HG02610 (cell line): Measurements from ENCODE around the gene SF3B4.
A peak's percentile ranks its signal among the peaks of the same experiment; 100 is the strongest.

ENCODE experiments used
- ATAC-seq: cut with Tn5 transposase; IDR thresholded peaks from one replicate; pipeline ENCODE4 v1.9.1; 2021; ENCODE audit warnings: mild to moderate bottlenecking, moderate library complexity; ENCODE audit not compliant: unreplicated experiment

The SF3B4 gene

DNA sequence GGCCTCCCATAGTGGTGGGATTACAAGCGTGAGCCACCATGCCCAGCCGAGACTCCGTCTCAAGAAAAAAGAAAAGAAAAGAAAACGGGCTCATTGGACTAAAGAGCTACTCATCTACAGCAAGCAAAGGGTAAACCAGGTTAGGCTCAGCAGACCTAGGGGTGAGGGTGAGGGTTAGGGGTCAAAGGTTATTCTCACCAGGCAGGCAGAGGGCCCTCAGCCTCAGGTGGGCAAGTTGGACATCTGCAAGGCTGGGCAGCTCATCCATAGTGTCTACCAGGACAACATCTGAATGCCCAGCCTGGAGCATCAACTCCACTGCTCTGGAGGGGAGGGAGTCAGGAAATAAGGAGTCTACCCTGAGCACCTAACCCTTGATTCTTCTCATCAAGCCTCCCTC lies 5.6 kb upstream of the SF3B4 start:
- ATAC-seq, result no peak

DNA sequence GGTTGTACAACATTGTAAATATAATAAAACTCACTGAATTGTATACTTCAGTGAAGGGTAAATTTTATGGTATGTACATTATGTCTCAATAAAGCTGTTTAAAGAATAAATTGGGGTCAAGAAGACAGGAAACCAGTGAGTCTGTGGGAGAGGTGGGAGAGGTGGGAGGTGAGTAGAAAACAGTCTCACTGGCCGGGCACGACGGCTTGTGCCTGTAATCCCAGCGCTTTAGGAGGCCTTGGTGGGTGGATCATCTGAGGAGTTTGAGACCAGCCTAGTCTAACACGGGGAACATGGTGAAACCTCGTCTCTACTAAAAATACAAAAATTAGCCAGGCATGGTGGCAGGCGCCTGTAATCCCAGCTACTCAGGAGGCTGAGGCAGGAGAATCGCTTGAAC lies 4.9 kb upstream of the SF3B4 start:
- ATAC-seq, result no peak

DNA sequence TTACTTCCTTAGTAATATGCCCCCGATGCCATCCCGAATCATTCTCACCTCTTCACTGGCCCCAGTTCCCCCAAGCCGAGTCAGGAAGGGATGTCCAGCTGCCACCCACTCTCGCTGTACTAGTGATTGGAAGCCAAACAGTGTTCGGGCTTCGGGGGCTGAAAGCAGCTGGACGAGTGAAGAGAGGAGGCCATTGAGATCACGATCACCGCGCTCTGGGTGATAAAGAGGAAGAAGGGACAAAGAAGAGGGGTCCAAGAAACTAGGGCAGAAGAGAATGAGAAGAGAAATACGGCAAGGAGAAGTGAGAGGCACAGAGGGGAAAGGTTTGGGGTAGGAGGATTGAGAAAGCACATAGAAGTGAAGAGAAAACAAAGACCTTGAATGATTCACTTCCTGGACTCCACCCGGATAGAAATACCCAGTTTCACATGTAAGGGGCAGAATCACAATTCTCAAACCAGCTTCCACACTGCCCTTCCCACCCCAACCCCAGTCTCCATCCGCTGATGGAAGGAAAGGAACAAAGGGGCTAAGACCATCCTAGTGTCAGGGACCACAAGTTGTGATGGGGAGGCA lies 3.7 kb upstream of the SF3B4 start:
- no peak for ATAC-seq

DNA sequence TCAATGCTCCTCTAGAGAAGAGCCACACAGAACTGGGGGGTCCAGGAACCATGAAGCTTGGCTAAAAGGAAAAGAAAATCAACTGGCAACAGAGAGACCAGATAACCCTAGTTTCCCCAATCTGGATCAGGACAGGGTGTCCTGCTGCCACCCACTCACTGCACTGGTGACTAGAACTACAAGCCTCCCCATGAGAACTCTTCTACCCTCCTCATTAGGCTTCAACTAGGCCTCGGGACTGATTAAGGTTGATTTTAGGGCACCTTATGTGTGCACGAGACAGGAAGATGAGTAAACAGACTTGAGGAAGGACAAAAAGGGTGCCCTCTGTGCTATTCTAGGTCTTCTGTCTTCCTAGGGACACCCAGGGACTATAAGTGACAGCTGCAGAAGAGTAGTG lies 2.3 kb upstream of the SF3B4 start:
- ATAC-seq, result no peak

DNA sequence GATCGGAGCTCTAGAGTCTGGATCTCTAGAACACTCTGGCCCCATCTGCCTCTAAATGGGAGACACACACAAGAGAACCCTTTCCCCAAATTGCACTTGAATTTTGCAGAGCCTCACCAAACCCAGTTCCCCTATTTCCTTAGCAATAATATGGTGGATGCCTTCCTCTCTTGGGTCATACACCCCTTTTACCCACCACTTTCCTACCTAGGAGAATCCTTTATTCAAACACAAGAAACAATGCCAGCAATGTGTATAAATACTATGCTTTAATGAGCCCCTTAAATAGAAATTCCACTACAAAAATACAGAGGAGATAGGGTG lies 760 bp upstream of the SF3B4 start:
- ATAC-seq, result no peak

DNA sequence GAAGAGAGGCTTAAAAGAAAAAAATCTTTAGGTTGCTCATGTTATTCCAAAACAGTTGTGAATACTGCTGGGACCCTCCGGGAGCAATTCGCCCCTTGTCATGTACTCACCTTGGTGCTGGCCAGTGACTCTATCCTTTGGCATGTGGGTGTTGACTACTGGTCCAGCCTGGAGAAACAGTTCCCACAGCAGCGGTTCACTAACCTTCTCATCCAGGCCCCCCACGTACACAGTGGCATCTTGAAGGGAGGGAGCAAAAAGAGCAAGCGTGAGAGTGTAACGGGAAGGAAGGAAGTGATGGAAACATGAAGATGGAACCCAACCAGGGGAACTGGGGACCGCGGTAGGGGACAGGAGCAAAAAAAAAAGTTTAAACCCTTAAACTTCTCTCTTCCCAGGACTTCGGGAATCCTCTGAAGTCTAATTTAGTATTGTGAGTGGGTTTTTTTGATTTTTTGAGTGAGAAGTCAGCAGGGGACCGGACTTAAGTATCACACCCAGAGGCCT lies 494 bp downstream of the SF3B4 start:
- no peak for ATAC-seq

DNA sequence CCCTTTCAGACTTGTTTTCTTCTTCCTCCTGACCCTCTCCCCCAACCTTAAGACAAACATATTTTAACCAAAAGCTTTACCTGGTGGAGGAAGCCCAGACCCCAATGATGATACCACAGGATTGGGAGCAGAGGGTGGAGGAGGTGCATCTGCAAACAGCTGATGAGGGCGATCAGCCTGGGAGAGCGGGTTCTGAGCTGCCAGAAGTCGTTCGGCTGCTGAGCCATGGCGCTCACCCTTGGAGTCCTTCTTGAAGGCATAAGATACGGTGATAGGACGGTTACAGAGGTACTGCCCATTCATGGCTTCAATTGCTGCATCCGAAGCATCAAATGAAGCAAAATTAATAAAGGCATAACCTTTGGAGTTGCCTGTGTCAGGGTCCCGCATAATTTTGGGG lies 1.3 kb downstream of the SF3B4 start:
- ATAC-seq, result no peak

DNA sequence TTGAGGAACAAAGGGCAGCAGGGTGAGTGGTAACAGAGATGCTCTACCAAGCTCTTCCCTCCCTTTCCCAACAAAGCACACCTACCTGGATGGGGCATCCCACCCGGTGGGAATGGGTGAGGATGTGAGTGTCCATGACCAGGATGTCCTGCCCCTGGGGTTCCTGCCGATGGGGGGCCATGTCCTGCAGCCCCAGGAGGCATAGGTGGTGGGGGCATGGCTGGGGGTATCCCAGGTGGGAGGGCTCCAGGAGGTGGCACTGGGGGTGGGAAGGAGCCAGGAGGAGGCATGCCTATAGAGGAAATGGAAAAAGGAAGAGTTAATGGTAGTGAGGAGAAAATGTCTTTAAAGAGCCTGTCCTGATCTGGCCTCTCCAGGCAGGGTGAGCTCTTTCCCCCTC lies 1.9 kb downstream of the SF3B4 start:
- no peak for ATAC-seq

DNA sequence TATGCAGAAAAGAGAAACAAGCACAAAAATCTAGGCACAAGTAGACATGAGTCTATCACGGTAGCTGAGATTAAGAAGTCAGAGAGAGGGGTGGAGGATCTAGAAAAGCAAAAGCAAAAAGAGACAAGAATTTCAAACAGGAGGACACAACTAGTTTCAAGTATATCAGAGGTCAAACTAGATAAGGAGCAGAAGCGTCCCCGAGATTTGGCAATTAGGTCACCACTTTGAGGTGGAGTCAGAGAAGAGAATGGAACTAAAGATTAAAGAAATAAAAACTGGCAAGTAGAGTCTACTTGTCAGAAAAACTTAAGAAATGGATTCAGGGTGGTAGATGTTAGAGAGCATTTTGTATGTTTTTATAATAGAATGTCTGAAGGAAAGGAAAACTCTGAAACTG lies 2.3 kb downstream of the SF3B4 start:
- no peak for ATAC-seq

DNA sequence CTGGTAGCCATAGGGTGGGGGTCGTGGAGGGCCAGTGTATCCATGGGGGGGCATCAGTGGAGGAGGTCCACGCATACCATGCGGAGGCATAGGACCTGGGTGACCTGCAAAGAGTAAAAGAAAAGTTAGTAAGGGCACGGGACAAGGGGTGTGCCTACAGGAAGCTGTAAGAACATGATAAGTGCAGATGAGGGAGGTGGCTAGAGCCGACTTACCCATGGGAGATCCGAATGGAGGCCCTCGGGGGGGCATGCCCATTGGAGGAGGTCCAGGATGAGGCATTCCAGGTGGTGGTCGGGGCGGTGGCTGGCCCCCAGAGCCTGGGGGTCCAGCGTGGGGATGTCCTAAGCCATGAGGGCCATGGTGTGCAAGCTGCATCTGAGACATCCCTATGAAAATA lies 4.0 kb downstream of the SF3B4 start:
- ATAC-seq, result no peak

DNA sequence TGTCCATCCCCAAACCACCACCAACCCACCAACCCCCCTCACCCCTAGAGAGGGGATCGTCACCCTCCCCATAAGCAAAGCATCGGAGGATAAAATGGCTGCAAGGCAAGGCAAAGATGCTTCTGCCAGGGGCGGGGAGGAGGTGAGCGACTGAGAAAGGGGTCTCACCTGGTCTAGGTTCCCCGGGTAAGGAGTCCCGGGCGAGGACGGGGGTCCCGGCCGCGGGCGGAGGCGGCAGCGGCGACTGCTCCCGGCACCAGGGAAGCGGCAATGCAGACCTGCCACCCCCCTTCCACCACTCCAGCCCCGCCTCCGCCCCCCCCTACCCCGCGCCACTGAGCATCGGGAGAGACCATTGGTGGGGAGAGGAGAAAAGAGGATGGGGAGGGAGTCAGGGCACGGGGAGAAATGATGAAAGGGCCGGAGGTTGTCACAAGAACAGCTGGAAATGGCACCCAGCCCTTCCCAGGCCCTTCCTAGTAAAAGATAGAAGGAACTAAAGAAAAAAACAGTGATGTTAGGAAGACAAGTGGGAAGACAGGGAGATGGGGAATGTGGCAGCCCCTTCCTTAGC lies 9.9 kb downstream of the SF3B4 start, which contains the start of gene SV2A:
SV2A (minus strand) TSS at position 274 of the 574 bp plus-strand sequence. CDS start 4,004 bp downstream, outside the sequence.
- ATAC-seq, result no peak

DNA sequence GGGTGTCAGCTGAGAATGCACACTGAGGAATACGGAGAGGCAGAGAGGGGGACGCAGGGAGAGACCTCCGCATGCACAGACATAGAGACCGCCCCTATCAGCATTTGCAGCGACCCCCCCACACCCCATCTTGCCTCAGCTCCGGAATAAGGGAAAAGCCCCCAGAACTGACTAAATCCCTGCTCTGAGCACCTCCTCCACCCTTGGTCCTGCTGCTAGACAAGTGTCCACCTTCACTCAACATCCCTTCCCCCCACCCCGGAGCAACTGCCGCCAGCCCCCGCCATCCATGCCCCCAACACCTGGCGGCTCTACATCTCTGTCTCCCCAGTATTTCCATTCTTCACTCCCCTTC lies 10.7 kb downstream of the SF3B4 start:
- no peak for ATAC-seq

DNA sequence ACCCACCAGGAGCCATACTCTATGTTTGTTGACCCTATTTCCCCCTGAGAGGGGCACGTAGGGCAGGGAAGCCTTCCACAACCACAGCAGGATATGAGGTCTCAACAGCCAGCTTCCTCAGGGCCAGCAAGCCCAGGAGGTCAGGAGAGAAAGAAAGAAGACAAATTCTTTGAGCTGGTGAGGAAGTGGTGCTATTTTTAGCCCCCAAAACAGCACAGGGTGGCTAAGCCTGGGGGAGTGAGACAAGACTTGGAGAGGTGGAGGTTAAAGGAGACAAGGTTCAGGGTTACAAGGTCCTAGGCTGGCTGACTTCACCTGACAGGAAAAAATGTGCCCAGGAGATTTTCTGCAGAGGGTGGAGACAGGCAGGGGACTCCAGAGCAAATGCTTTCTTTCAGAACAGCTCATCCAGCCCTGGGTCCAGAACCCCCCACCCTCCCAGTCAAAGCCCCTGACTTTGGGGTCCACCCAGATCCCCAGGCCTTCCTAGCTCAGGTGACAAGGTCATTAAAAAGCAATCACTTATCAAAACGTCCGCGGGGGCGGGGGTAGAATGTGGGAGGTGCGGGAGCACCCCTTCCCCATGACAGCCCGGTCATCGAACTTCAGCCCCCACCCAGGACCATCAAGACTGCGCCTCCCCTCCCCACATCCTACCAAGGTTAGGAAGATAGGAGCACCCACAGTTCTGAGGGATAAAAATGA lies 11.3 kb downstream of the SF3B4 start:
- ATAC-seq, result no peak

DNA sequence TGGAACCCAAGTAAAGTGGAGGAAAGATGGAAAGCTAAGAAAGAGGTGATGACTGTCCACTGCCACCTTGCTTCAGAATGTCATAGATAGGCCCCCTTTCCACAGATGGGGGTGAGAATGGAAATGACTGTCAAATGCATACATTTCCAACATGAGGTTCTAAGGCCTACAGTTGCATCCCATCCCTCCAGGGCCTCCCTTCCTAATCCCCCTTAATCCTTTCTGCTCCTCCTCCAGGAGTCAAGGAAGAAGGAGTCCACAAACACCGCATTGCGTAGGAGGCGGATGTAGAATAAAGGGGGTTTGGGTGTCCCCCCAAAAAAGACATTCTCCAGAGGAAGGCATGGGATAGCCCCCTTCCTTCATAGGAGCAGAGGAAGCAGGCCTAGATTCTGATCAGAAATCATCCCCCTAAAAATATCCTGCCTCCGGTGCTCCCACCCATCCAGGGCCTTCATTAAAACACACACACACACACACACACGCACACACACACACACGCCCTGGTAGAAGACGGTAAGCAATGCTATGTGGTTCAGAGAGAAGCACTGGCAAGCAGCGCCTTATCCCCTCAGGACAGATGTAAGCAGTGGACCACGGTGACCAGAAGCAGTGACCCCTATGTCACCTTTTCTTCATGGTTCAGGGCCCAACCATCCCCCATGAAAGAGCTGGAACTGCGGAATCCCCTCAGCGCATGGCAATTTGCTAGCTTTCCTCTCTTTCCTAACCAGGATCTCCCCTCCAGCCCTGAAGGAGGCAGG lies 12.0 kb downstream of the SF3B4 start:
- no peak for ATAC-seq

DNA sequence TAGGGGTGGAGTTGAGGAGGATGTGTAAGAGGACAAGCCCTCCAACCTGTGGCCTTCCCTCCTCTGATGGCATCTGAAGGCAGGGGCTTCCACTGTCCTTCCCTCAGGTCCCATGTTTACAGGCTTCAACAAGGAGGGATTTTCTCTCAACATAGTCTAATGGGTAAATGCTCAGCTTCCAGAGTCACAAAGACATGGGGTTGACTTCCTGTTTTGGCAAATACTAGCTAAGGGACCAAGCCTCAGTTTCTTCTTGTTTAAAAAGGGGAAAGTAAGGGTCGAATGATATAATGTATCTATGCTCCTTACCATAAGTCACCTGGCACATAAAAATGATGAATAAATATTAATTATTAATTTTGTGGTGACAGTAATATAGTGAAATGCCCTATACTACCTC lies 13.1 kb downstream of the SF3B4 start:
- no peak for ATAC-seq

DNA sequence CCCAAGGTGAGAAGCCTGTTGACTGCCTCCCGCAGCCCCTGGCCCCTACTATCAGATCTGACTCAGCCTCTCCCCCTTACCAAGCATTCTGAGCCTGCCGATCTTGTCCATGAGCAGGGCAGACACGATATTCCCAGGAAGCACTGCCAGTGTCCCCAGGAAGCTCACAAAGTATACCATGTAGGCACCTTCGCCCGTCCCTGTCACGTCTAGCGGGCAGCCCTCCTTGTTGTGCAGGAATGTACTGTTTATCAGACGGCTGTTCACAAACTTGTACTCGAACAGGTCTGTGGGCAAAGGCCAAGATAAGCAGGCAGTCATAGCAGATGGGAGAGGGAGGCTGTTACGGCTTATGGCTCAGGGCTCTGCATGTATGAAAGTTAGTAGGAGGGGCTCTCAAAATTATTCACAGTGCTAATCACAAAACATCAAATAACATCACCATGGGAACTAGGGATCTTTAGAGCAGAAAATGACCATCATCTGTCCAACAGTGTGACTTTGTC lies 21.0 kb downstream of the SF3B4 start:
- ATAC-seq, result no peak

DNA sequence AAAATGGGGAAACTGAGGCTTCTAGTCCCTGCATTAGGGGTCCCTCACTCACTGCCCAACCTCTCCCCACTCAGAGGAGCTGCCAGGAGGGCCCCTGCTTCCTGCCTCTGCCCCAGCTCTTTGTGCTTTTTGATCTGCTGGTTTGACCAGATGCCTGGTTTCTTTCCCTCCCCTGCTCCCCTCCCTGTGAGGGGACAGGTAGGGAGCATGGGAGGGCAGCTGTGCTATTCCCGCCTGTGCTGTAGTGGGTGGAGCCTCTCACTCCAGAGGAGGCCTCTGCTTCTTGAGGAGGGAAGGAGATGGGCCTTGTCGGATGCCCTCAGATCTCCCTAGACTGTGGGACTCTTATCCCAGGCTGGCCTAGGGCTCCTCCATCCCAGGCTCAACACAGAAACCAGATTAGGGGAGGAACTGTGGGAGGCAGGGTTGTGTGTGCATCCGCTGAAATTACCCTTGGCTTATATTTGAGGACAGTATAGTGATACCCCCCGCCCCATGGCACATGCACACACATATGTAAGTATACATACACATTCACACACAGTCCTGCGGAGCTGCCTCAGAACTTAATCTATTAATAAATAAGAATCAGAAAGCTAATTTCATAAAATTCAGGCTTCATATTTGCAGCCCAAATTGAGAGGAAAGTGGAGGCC lies 23.6 kb downstream of the SF3B4 start:
- no peak for ATAC-seq

DNA sequence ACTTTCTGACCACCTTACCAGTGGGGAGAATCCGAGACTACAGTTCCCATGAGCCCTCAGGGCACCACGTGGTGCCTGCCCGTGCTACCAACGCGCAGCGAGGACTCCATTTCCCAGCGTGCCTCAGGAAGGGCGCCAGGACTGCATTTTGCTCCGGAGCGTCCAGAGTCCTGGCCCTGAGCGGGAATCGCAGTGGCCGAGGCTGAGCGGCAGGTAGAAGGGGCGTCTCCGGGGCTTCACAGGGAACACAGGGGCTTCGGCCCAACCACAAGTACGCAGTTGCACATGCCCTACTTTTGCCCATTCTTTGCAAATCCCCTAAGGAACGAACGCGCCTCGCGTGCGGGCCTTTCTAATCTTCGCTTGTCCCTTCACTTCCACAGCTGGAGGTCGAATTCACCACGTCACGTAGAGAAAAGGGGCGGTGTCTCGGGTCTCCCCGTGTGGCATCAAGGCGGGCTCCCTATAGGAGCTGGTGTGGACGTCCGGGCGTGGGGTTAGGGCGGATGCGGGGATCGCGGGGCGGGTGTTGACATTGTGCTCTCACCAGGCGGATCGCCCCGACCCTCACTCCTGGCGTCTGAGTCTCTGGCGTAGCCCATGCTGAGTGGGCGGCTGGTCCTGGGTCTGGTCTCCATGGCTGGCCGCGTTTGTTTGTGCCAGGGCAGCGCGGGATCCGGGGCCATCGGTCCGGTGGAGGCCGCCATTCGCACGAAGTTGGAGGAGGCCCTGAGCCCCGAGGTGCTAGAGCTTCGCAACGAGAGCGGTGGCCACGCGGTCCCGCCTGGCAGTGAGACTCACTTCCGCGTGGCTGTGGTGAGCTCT lies 27.9 kb downstream of the SF3B4 start, which contains the start of gene BOLA1:
BOLA1 (plus strand) TSS at position 109 of the 825 bp plus-strand sequence; CDS start at position 601, 492 bp downstream.
- ATAC-seq, result peak; percentile 95

DNA sequence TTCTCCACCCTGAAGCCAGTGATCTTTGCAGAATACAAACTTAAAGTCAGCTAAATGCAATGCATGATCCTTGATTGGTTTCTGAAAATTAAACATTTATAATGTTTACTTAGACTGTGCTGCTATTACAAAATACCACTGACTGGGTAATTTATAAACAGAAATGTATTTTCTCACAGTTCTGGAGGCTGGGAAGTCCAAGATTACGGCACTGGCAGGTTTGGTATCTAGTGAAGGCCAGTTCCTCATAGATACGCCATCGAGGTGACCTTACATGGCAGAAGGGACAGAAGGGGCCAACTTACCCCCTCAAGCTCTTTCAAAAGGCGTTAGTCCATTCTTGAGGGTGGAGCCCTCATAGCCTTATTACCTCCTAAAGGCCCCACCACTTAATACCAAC lies 31.0 kb downstream of the SF3B4 start:
- no peak for ATAC-seq

DNA sequence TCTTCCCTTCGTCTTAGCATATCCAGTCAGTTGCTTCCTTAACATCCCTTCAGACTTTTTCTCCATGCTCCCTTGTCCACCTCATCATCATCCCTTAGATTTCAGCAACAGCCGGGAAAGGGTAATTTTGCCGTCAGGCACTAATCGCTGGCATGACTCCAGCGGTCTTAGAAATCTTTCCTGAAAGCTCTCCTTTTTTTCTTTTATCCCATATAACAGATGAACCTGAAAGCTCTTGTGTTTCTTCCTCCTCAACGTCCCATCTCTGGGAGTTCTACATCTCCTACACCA lies 38.7 kb downstream of the SF3B4 start:
- no peak for ATAC-seq
